Memory B cell (primary cell): Measurements from ENCODE around the gene PSORS1C2.

Experiments
- ATAC-seq: fragments of 150-1000 bp; cut with Tn5 transposase; 2 replicates; pipeline ENCODE4 v1.10.0; 2021; ENCODE audit warnings: low read depth, mild to moderate bottlenecking, moderate library complexity
- DNase-seq, 2 donors: peaks; one replicate each; pipeline ENCODE4 v3.0.0; 2022; ENCODE audit warnings: low spot score in 2 of 2
- H3K27ac Mint-ChIP-seq: one replicate; pipeline ENCODE4 v1.8.0; 2022; ENCODE audit warnings: mild to moderate bottlenecking, moderate library complexity, mixed read lengths
- H3K27me3 Mint-ChIP-seq: one replicate; pipeline ENCODE4 v1.8.0; 2022; ENCODE audit warnings: mixed read lengths
- H3K36me3 Mint-ChIP-seq: one replicate; pipeline ENCODE4 v1.8.0; 2022; ENCODE audit warnings: mild to moderate bottlenecking, mixed read lengths
- H3K4me1 Mint-ChIP-seq: one replicate; pipeline ENCODE4 v1.8.0; 2022; ENCODE audit warnings: mixed read lengths
- H3K4me3 Mint-ChIP-seq: one replicate; pipeline ENCODE4 v1.8.0; 2022; ENCODE audit warnings: mild to moderate bottlenecking, moderate library complexity, mixed read lengths
- H3K9me3 Mint-ChIP-seq: one replicate; pipeline ENCODE4 v1.8.0; 2022; ENCODE audit warnings: mixed read lengths

The PSORS1C2 gene

GRCh38 chr6:31096215-31096614, 42.7 kb downstream of the PSORS1C2 start:
- no peaks in the 10 kb centered on the region for H3K9me3 Mint-ChIP-seq
- ATAC-seq (no peak), DNase-seq (no peak)
- H3K27ac Mint-ChIP-seq = no peak overlapping the region
- H3K4me1 Mint-ChIP-seq = peaks cover 22% of the 10 kb centered on the region
- H3K36me3 Mint-ChIP-seq = no peaks in the 10 kb centered on the region
- H3K4me3 Mint-ChIP-seq = no peak overlapping the region
- H3K27me3 Mint-ChIP-seq = peaks cover 2% of the 10 kb centered on the region

- H3K27me3 Mint-ChIP-seq = peaks cover 2% of the 10 kb centered on the region
- peak in 1 of 2 donors; percentile 18 for DNase-seq
- peak; percentile 85 for ATAC-seq
- peak overlapping the region; percentile 51 for H3K27ac Mint-ChIP-seq
- no peaks in the 10 kb centered on the region for H3K9me3 Mint-ChIP-seq
- no peaks in the 10 kb centered on the region for H3K36me3 Mint-ChIP-seq
- H3K4me3 Mint-ChIP-seq = peak overlapping the region; percentile 54
- H3K4me1 Mint-ChIP-seq = peaks cover 22% of the 10 kb centered on the region
These were observed 44.4 kb downstream of the PSORS1C2 start for GRCh38 chr6:31094389-31094881.

DNA sequence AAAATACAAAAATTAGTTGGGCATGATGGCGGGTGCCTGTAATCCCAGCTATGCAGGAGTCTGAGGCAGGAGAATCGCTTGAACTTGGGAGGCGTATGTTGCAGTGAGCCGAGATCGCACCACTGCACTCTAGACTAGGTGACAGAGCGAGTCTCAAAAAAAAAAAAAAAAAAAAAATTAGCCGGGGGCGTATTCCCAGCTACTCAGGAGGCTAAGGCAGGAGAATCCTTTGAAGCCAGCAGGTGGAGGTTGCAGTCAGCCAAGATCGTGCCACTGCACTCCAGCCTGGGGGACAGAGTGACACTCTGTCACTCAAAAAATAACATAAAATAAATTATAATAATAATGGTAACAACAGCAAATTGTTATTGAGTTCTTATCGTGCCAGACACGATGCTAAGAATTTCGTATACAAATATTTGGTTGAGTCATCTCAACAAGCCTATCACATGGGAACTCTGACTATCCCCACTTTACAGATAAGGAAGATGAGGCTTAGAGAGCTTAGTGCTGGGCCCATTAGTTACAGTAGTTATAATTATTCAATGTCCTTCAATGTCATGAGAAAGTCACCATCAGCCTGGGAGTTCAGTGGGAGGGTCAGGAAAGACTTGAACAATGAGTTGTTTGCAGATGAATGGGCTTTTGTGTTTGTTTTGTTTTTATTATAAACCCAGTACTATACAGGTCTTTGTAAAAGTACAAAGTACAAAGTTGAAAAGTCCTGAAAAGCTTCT, 45.9 kb downstream of the PSORS1C2 start:
- no peak for DNase-seq
- H3K36me3 Mint-ChIP-seq = no peaks in the 10 kb centered on the region

DNA sequence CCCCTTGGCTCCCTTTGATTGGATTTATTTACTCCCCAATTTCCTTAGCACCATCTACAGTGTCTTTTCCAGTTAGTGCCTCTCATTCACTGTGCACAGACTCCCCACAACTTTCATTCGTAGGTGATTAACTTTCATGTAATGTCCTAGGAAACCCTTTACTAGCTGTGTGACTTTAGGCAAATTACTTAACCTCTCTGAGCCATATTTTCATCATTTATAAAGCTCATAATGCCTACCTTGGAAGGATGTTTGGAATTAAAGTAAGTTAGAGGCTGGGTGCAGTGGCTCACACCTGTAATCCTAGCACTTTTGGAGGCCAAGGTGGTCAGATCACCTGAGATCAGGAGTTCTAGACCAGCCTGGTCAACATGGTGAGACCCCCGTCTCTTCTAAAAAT, 46.6 kb downstream of the PSORS1C2 start:
- peaks cover 2% of the 10 kb centered on the region for H3K27me3 Mint-ChIP-seq
- no peaks in the 10 kb centered on the region for H3K36me3 Mint-ChIP-seq
- peaks cover 20% of the 10 kb centered on the region for H3K4me1 Mint-ChIP-seq
- H3K4me3 Mint-ChIP-seq = no peak overlapping the region
- H3K9me3 Mint-ChIP-seq = no peaks in the 10 kb centered on the region
- DNase-seq (no peak), ATAC-seq (no peak)
- no peak overlapping the region for H3K27ac Mint-ChIP-seq

More for the DNA sequence above, 45.9 kb downstream of the PSORS1C2 start:
- H3K4me1 Mint-ChIP-seq = peaks cover 22% of the 10 kb centered on the region
- H3K9me3 Mint-ChIP-seq = no peaks in the 10 kb centered on the region
- H3K27me3 Mint-ChIP-seq = peaks cover 2% of the 10 kb centered on the region
- no peak overlapping the region for H3K4me3 Mint-ChIP-seq
- ATAC-seq = no peak
- H3K27ac Mint-ChIP-seq = no peak overlapping the region

DNA sequence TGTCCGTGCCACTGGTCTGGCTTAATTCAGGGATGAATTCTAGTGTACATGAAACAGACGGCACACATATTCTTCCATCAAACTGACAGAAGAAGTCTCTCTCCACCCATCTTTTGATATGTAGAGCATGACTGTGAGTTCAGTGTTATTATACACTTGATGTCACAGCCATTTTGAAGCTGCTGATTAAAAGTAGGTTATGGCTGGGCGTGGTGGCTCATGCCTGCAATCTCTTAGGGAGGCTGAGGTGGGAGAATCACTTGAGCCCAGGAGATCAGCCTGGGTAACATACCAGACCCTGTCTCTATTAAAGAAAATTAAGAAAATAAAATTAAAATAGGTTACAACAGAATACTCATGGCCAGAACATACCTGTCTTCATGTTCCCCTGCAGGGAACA, 47.2 kb downstream of the PSORS1C2 start:
- Mint-ChIP-seq H3K4me1 (peaks cover 18% of the 10 kb centered on the region), H3K4me3 (no peak overlapping the region), H3K36me3 (no peaks in the 10 kb centered on the region), H3K27ac (no peak overlapping the region), H3K9me3 (no peaks in the 10 kb centered on the region), H3K27me3 (peaks cover 2% of the 10 kb centered on the region)
- no peak for DNase-seq
- no peak for ATAC-seq

DNA sequence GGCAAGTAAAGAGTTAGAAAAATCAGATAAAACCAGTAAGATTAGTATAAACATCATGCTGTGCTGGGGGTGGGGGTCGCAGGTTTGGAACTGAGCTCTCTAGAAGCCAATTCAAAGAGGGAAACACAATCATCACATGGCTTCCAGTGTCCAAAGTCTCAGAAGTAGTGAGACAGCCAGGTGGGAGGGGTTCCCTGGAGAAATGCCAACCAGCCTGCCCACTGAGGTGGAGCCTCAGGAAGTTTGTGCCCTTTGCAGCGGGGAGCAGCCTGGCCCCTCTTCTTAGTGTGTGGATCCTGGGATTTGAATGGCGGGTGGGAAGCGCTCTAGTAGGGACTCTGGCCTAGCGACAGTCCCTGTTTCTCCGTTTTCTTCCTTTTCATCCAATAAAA, 47.9 kb downstream of the PSORS1C2 start:
- Mint-ChIP-seq H3K4me1 (peaks cover 14% of the 10 kb centered on the region), H3K4me3 (no peak overlapping the region), H3K27me3 (peaks cover 2% of the 10 kb centered on the region), H3K9me3 (no peaks in the 10 kb centered on the region), H3K27ac (no peak overlapping the region), H3K36me3 (no peaks in the 10 kb centered on the region)
- ATAC-seq (no peak), DNase-seq (no peak)

- Mint-ChIP-seq H3K27ac (no peak overlapping the region), H3K9me3 (no peaks in the 10 kb centered on the region), H3K36me3 (no peaks in the 10 kb centered on the region), H3K4me1 (peaks cover 14% of the 10 kb centered on the region), H3K4me3 (no peak overlapping the region), H3K27me3 (peaks cover 2% of the 10 kb centered on the region)
- DNase-seq (no peak), ATAC-seq (no peak)
These were observed 48.4 kb downstream of the PSORS1C2 start for GRCh38 chr6:31090275-31090972.
